GM15510 (cell line): ENCODE measurements around the gene EMX2.

Source experiments
- POLR2A ChIP-seq: IDR thresholded peaks from 3 replicates; pipeline ENCODE4 v1.6.1; 2011; ENCODE audit warnings: borderline replicate concordance; ENCODE audit not compliant: insufficient read length; ENCODE audit errors: extremely low read depth

Gene EMX2

GRCh38 chr10:117516681-117517080, 25.9 kb upstream of the EMX2 start:
- TF ChIP-seq POLR2A: no peak

- TF ChIP-seq POLR2A: no peak
Observed at GRCh38 chr10:117518246-117518645, 24.3 kb upstream of the EMX2 start.

- no peak for TF ChIP-seq POLR2A
Observed at GRCh38 chr10:117519286-117519685, 23.3 kb upstream of the EMX2 start.

- no peak for TF ChIP-seq POLR2A
Observed at GRCh38 chr10:117519879-117520278, 22.7 kb upstream of the EMX2 start.

GRCh38 chr10:117530791-117531190, 11.8 kb upstream of the EMX2 start:
- TF ChIP-seq POLR2A: no peak

- no peak for TF ChIP-seq POLR2A
Observed at GRCh38 chr10:117531371-117532002, 11.1 kb upstream of the EMX2 start.

GRCh38 chr10:117532003-117532385, 10.6 kb upstream of the EMX2 start:
- no peak for TF ChIP-seq POLR2A

GRCh38 chr10:117532451-117533107, 10.0 kb upstream of the EMX2 start:
- no peak for TF ChIP-seq POLR2A

GRCh38 chr10:117533507-117534281, 8.9 kb upstream of the EMX2 start:
- TF ChIP-seq POLR2A: no peak

- TF ChIP-seq POLR2A: no peak
Observed at GRCh38 chr10:117534321-117535297, 7.9 kb upstream of the EMX2 start.

GRCh38 chr10:117535298-117536071, 7.1 kb upstream of the EMX2 start:
- no peak for TF ChIP-seq POLR2A

GRCh38 chr10:117536072-117536865, 6.3 kb upstream of the EMX2 start:
- no peak for TF ChIP-seq POLR2A

GRCh38 chr10:117536866-117537435, 5.6 kb upstream of the EMX2 start:
- no peak for TF ChIP-seq POLR2A
